Esophagus squamous epithelium (tissue), 4 donors: Measurements from ENCODE around the gene FGFBP2.

Experiments used
- CTCF ChIP-seq, 6 experiments: fragments of 450-650 bp in 4 of 6; fragments of 200-600 bp in 2 of 6; sonication (generic) in 2 of 6; IDR thresholded peaks; one replicate each; pipeline ENCODE4 v1.5.1; 2016 to 2019; ENCODE audit warnings: antibody characterized with exemption in 6 of 6, mild to moderate bottlenecking in 4 of 6, moderate library complexity in 4 of 6
- POLR2A ChIP-seq, 4 donors: fragments of 450-650 bp; IDR thresholded peaks; one replicate each; pipeline ENCODE4 v1.6.1; 2017; ENCODE audit warnings: antibody characterized with exemption in 4 of 4, mild to moderate bottlenecking in 4 of 4, moderate library complexity in 3 of 4

GRCh38 chr4:15945516-15945915 lies 17.5 kb downstream of the FGFBP2 start:
- TF ChIP-seq CTCF (IDR thresholded peaks at IDR 0.05) (no peak), POLR2A (IDR thresholded peaks at IDR 0.05) (no peak)
